Muscle layer of colon (tissue), 2 donors: Measurements from ENCODE around the gene SPOCK3.
"Not testable (repeated sequence)": the region's sequence is repeated elsewhere in the genome, so short reads cannot be mapped to it uniquely, and the experiment has no call there.

ENCODE experiments used
- H3K27ac ChIP-seq: one replicate; pipeline ENCODE4 v1.7.0; 2013; ENCODE audit warnings: low read depth, mild to moderate bottlenecking, low read length, moderate library complexity
- H3K27me3 ChIP-seq, 2 donors: one replicate each; pipeline ENCODE4 v1.7.0; 2013; ENCODE audit warnings: low read length in 2 of 2, mild to moderate bottlenecking in 2 of 2; ENCODE audit not compliant: insufficient read depth in 2 of 2, control insufficient read depth in 1 of 2
- H3K36me3 ChIP-seq: one replicate; pipeline ENCODE4 v1.7.0; 2013; ENCODE audit warnings: mild to moderate bottlenecking, low read length; ENCODE audit not compliant: insufficient read depth
- H3K4me1 ChIP-seq: one replicate; pipeline ENCODE4 v1.7.0; 2013; ENCODE audit warnings: mild to moderate bottlenecking, low read length; ENCODE audit not compliant: insufficient read depth
- H3K4me3 ChIP-seq, 2 donors: one replicate each; pipeline ENCODE4 v1.7.0; 2013; ENCODE audit warnings: low read length in 2 of 2, low read depth in 1 of 2, mild to moderate bottlenecking in 1 of 2, moderate library complexity in 1 of 2
- H3K9ac ChIP-seq: one replicate; pipeline ENCODE4 v1.7.0; 2013; ENCODE audit warnings: low read length
- H3K9me3 ChIP-seq: one replicate; pipeline ENCODE4 v1.7.0; 2013; ENCODE audit warnings: mild to moderate bottlenecking, low read length
- donor health status: abdominal sarcoma.
- donor health status: Adenocarcinoma of cecum.

Gene SPOCK3

DNA sequence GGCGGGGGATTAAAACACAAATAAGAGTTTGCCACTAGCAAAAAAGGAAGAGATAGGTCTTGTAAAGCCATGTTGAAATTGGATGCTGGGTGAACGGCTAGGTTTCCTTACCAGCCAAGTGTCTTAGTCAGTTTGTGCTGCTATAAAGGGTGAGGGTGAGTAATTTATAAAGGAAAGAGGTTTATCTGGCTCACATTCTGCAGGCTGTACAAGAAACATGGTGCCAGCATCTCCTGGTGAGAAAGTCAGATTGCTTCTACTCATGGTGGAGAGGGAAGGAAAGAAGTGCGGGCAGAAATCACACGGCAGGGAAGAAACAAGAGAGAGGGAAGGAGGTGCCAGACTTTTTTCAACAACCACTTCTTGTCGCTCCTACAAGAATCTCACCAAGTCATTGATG, 507.5 kb downstream of the SPOCK3 start:
- no peaks in the 10 kb centered on the region for H3K4me1 ChIP-seq
- H3K27me3 ChIP-seq, result no peaks in the 10 kb centered on the region
- H3K27ac ChIP-seq, result no peak overlapping the region
- no peaks in the 10 kb centered on the region for H3K36me3 ChIP-seq
- H3K9me3 ChIP-seq, result no peaks in the 10 kb centered on the region
- no peak overlapping the region for H3K4me3 ChIP-seq
- no peak overlapping the region for H3K9ac ChIP-seq

DNA sequence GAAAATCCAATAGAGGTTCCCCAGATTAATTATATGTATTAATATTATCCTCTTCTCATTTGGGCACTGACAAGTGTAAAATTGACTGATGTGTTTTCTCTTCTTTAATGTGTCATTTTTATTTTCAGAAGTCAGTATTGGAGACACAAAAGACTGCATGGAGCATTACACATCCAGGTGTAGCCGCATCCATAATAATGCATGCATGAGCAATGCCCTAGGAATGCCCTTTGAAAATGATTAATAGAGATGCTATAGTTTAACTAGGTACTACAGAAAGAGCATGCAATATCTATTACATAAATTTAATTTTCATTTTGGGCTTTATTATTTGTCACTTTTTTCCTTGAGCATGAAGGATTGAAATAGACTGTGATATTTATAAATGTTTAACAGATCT, 509.9 kb downstream of the SPOCK3 start:
- no peak overlapping the region for H3K4me3 ChIP-seq
- H3K4me1 ChIP-seq, result no peaks in the 10 kb centered on the region
- no peak overlapping the region for H3K27ac ChIP-seq
- no peaks in the 10 kb centered on the region for H3K36me3 ChIP-seq
- H3K9me3 ChIP-seq, result no peaks in the 10 kb centered on the region
- H3K9ac ChIP-seq, result no peak overlapping the region
- no peaks in the 10 kb centered on the region for H3K27me3 ChIP-seq

DNA sequence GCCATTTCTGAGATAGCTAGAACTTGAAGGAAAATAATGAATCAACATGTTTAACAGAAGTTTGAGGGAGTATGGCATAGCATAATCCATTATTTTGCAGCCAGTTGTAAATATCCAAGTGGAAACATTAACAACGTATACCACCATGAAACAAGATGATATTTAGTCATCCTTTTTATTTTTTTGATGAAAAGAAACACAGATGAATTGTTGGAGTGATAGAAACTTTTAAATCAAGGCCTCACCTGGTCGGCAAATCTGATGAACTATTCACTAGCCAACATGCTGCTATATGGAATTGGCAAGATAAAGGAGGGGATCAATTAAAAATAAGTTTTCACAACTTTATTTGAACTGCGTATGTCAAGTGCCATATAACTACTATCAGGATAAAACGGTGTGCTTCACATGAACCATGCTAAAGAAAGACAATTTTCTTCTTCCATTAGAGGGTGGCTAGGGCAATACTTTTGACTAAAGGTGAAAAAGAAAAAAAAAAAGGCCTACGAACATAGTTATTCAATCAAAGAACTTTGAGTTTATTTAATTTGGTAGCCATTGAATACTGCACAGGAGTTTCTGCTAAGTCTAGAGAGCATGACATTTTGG, 510.7 kb downstream of the SPOCK3 start:
- H3K9me3 ChIP-seq, result no peaks in the 10 kb centered on the region
- no peak overlapping the region for H3K9ac ChIP-seq
- no peaks in the 10 kb centered on the region for H3K4me1 ChIP-seq
- H3K4me3 ChIP-seq, result no peak overlapping the region
- H3K36me3 ChIP-seq, result no peaks in the 10 kb centered on the region
- no peaks in the 10 kb centered on the region for H3K27me3 ChIP-seq
- H3K27ac ChIP-seq, result no peak overlapping the region

DNA sequence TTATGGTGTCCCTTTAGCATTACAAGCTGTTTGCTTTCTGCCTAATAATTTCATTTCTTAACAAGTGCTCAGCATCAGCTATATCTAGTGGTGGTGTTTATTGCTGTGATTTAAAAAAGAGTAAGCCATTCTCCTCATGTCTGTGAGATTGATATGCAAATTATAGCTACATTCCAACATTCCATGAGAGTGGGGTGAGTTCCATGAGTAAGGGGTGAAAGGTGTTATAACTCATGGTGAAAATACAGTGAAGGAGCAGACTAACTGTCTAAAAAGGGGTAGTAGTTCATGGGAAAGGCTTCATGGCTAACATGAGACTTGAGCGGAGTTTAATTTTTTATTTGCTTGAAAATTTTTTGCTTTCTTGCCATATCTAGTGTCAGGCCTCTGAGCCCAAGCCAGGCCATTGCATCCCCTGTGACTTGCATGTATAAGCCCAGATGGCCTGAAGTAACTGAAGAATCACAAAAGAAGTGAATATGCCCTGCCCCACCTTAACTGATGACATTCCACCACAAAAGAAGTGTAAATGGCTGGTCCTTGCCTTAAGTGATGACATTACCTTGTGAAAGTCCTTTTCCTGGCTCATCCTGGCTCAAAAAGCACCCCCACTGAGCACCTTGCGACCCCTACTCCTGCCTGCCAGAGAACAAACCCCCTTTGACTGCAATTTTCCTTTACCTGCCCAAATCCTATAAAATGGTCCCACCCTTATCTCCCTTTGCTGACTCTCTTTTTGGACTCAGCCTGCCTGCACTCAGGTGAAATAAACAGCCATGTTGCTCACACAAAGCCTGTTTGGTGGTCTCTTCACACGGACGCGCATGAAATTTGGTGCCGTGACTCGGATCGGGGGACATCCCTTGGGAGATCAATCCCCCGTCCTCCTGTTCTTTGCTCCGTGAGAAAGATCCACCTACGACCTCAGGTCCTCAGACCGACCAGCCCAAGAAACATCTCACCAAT, 518.3 kb downstream of the SPOCK3 start:
- H3K27me3 ChIP-seq, H3K4me1 ChIP-seq, H3K36me3 ChIP-seq, H3K9ac ChIP-seq, H3K9me3 ChIP-seq, H3K4me3 ChIP-seq, H3K27ac ChIP-seq: not testable (repeated sequence)

DNA sequence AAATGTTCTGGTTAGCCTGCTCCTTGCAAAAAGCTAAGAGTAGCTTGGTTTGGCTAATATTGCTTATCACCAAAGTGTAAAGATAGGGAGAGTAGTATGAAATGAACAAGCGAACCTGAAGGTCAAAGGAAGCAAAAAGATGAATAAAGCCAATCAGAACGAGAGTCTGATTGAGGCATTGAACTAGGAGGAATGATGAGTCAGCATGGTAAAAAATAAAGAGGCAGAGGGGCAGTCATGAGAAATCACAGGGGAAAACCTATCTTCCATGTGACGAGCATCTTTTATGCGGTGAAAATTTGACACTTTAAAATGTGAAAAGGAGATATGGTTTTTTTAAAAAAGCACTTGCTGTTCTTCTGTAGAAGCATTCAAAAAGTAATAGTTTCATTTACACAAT, 533.7 kb downstream of the SPOCK3 start:
- H3K4me3 ChIP-seq, result no peak overlapping the region
- H3K27me3 ChIP-seq, result no peaks in the 10 kb centered on the region
- no peak overlapping the region for H3K9ac ChIP-seq
- H3K4me1 ChIP-seq, result no peaks in the 10 kb centered on the region
- H3K36me3 ChIP-seq, result no peaks in the 10 kb centered on the region
- no peak overlapping the region for H3K27ac ChIP-seq
- H3K9me3 ChIP-seq, result peaks cover 6% of the 10 kb centered on the region

DNA sequence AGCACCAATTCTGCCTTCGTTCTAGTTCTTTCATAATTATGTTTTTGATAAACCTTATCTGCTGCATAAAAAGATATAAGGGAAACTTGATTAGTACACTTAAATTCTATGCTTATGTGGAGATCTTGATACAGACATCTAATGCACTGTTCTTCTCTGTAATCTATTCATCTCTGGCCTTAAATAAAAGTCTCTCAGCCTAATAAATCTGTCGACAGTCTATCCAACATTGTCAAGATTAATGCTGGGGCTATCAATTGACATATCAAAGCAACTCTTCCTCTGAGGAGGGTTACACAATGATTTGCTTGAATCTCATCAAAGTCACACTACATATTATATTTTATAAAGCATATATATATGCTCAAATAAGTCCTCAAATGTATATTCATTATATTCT, 545.5 kb downstream of the SPOCK3 start:
- no peak overlapping the region for H3K9ac ChIP-seq
- no peaks in the 10 kb centered on the region for H3K4me1 ChIP-seq
- H3K27me3 ChIP-seq, result no peaks in the 10 kb centered on the region
- no peaks in the 10 kb centered on the region for H3K9me3 ChIP-seq
- H3K36me3 ChIP-seq, result no peaks in the 10 kb centered on the region
- no peak overlapping the region for H3K27ac ChIP-seq
- no peak overlapping the region for H3K4me3 ChIP-seq

DNA sequence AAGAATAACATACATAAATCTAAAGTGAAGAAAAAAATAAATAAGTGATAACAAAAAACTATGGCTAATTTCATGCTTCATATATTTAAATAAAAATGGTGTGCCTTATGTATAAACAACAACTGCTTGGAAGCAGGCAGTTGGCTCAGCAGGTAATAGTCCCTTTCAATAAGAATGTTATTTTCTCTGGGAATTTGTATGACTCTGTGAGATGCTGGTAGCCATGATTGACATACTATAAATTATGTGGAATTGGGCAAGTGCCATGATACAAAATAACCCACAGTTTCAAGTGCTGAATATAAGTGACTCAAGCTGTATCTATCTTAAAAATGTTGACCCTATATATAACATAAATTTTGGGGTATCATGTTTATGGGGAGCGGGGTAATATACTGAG, 546.5 kb downstream of the SPOCK3 start:
- H3K4me3 ChIP-seq, result no peak overlapping the region
- H3K27ac ChIP-seq, result no peak overlapping the region
- H3K9me3 ChIP-seq, result no peaks in the 10 kb centered on the region
- H3K36me3 ChIP-seq, result no peaks in the 10 kb centered on the region
- H3K27me3 ChIP-seq, result no peaks in the 10 kb centered on the region
- H3K4me1 ChIP-seq, result no peaks in the 10 kb centered on the region
- no peak overlapping the region for H3K9ac ChIP-seq
